NCI-H345 (cell line): ENCODE measurements around the gene KMT2A.
"Not testable (repeated sequence)": the region's sequence is repeated elsewhere in the genome, so short reads cannot be mapped to it uniquely, and the experiment has no call there.

ENCODE experiments used
- DNase-seq: peaks from one replicate; lab custom pipeline; 2025; lab: John Stamatoyannopoulos, UW

The KMT2A gene

DNA sequence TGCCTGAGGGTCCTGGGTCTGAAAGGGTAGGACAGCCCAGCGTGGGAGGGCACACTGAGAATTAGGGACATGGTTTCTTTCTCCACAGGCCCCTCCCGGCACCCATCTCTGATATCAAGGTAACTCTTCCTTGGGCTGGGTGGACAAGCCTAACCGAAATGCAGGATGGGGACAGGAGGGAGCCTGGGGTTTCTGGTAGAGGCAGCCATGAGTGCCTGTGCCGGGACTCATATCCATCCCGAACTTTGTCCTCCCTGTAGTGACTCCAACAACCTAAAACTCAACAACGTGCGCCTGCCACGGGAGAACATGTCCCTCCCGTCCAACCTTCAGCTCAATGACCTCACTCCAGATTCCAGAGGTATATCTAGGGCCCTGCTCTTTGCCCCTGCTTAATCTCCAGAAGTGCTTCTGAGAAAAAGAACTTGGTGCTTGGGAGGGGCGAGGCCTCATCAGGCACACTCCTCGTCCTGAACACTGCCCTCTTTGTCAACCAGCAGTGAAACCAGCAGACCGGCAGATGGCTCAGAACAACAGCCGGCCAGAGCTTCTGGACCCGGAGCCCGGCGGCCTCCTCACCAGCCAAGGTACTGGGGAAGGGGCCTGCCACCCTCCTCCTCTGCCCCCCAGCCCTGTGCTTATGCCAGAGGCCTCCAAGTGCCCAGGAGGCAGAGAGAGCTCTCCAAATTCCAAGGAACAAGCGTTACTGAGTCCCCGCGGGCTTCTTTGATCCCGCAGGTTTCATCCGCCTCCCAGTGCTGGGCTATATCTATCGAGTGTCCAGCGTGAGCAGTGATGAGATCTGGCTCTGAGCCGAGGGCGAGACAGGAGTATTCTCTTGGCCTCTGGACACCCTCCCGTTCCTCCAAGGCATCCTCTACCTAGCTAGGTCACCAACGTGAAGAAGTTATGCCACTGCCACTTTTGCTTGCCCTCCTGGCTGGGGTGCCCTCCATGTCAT is 97.8 kb downstream of the KMT2A start:
- DNase-seq: no peak

DNA sequence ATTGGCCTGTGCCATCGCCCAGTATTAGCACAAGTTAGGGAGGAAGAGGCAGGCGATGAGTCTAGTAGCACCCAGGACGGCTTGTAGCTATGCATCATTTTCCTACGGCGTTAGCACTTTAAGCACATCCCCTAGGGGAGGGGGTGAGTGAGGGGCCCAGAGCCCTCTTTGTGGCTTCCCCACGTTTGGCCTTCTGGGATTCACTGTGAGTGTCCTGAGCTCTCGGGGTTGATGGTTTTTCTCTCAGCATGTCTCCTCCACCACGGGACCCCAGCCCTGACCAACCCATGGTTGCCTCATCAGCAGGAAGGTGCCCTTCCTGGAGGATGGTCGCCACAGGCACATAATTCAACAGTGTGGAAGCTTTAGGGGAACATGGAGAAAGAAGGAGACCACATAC is 99.0 kb downstream of the KMT2A start:
- no peak for DNase-seq

DNA sequence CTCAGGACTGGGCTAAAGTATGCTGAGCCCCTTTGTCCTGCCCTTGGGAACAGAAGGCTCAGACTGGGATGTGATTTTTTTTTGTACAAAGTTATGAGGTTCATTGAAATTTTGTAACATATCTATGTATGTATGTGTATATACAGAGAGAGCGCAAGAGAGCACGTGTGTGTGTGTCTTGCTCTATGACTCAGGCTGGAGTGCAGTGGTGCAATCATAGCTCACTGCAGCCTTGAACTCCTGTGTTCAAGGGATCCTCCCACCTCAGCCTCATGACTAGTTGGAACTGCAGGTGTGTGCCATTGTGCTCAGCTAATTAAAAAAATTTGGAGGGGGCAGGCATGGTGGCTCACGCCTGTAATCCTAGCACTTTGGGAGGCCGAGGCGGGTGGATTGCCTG is 100.4 kb downstream of the KMT2A start:
- no peak for DNase-seq

GRCh38 chr11:118537409-118537980 is 101.2 kb downstream of the KMT2A start:
- DNase-seq: no peak

GRCh38 chr11:118544010-118544646 is 107.8 kb downstream of the KMT2A start:
- DNase-seq: no peak

DNA sequence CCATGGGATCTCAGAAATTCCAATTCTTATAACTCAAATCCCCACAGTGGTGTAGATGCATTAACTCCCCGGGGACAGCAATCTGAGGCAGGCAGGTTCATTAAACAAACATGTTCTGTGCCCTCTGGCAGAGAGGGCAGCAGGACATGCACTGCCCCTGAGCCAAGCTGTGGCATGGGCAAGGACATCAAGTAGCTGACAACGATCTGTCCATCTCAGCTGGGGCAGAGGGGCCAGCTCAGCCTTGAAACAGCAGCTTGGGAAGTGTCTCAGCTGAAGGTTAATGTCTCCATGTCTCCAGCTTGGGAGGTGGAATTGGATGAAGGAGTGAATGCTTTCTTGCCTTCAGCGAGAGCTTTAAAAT is 108.3 kb downstream of the KMT2A start:
- no peak for DNase-seq

- DNase-seq: no peak
Measured at GRCh38 chr11:118545533-118545932, 109.2 kb downstream of the KMT2A start.

- DNase-seq: no peak
Measured at GRCh38 chr11:118547132-118547531, 110.8 kb downstream of the KMT2A start.

DNA sequence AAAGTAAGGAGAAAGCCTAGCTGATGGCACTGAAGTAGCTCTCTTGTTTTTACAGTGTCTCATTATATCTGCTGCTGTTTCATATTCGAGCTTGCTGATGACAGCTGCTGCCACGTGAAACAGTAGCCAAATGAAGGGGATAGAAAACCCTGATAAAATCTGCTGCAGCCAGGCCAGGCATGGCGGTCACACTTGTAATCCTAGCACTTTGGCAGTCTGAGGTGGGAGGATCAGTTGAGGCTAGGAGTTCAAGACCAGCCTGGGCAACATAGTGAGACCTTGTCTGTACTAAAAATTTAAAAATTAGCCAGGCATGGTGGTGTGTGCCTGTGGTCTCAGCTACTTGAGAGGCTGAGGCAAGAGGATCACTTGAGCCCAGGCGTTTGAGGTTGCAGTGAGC is 116.0 kb downstream of the KMT2A start:
- DNase-seq: no peak

- no peak for DNase-seq
Measured at GRCh38 chr11:118560806-118561205, 124.5 kb downstream of the KMT2A start.

DNA sequence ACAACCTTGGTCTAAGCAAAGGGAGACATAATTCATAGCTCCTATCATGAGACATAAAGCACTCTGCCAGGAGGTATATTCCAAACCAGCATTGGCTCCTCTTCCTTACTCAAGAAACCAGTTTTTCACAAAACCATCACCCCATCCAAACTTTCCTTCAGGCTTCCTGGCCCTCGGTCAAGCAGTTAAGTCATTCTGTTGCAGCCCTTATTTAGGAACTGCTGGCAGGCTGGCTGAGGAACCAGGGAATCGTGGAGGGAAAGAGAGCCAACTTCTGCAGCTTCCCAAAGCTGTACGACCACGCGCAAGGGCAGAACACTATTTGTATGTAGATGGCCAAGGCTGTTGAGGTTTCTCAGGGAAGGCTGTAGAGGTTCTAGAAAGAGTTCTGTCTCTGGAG is 128.8 kb downstream of the KMT2A start:
- no peak for DNase-seq

DNA sequence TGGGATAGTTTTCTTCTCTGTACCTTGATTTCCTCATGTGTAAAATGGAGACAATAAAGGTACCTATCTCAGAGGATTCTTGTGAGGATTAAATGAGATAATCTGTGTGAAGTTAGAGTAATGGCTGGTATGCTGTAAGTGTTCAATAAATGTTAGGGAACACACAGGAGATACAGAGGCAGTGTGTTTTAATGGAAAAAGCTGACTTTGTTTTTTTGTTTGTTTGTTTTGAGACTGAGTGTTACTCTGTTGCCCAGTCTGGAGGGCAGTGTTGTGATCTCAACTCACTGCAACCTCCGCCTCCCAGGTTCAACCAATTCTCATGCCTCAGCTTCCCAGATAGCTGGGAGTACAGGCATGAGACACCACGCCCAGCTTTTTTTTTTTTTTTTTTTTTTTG is 133.4 kb downstream of the KMT2A start:
- DNase-seq: no peak

GRCh38 chr11:118570787-118571186 is 134.5 kb downstream of the KMT2A start:
- DNase-seq: no peak

DNA sequence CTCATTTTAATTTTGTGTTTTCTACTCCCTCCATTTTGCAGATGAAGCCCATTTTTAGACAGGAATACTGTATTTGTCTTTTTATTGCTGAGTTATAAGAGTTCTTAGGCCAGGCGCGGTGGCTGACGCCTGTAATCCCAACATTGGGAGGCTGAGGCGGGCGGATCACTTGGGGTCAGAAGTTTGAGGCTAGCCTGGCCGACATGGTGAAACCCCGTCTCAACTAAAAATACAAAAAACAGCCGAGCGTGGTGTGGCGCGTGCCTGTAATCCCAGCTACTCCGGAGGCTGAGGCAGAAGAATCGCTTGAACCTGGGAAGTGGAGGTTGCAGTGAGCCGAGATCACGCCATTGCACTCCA is 135.4 kb downstream of the KMT2A start:
- DNase-seq: not testable (repeated sequence)

DNA sequence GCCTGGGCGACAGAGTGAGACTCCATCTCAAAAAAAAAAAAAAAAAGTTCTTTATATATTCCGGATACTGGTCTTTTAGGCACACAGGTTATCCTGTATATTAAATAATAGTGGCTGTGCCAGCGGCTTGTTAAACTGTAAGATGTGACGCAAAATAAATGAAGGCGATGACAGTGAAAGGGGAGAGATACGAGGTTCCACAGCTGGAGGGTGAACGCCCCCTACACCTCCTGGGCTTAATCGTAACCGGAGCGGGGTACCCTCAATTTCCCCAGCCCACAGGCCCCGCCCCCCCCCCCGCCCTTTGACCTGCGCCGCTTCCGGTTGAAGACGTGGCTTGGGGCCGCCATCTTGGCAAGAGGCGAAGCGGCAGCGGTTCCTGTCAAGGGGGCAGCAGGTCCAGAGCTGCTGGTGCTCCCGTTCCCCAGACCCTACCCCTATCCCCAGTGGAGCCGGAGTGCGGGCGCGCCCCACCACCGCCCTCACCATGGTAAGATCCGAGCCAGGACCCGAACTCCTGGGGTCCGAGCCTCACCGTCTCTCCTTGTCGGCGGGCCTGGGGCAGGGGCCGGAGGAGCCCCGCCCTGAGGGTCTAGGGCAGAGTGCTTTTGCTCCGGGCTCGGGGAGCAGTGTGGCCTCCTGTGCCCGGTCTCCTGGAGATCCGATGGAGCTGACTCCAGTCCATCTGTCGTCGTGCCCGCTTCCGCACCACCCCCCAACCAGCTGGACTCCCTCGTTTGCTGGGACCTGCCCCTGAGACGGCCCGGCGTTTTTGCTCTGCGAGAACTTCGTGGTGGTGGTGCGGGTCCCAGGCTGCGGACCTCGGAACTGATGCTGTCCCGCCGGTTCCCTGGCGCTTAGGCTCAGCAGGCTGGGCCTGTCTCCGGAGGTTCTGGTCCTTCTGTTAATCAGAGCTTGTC is 136.0 kb downstream of the KMT2A start, which contains the start of gene ARCN1:
ARCN1 (plus strand) TSS at position 349 of the 920 bp plus-strand sequence; CDS start at position 488, 139 bp downstream.
- DNase-seq: peak; percentile 76

GRCh38 chr11:118572981-118573550 is 136.8 kb downstream of the KMT2A start:
- DNase-seq: no peak

GRCh38 chr11:118574636-118575035 is 138.3 kb downstream of the KMT2A start:
- no peak for DNase-seq
